Stimulated activated CD4-positive, alpha-beta T cell treated with anti-CD3 and anti-CD28 coated beads, Interleukin-2, amount 100 ng/mL, for 48 hours (primary cell): Measurements from ENCODE around the gene PARP6.
"Not testable (repeated sequence)": the region's sequence is repeated elsewhere in the genome, so short reads cannot be mapped to it uniquely, and the experiment has no call there.

Experiments
- DNase-seq, 2 donors: peaks; one replicate each; pipeline ENCODE4 v3.0.0-alpha.2; 2020

The PARP6 gene

GRCh38 chr15:72278737-72279136 is 6.4 kb upstream of the PARP6 start:
- DNase-seq: no peak

GRCh38 chr15:72276326-72276700 is 4.0 kb upstream of the PARP6 start:
- no peak for DNase-seq

- DNase-seq: not testable (repeated sequence)
Measured at GRCh38 chr15:72275635-72276325, 3.4 kb upstream of the PARP6 start.

- no peak for DNase-seq
Measured at GRCh38 chr15:72272997-72273352, 621 bp upstream of the PARP6 start.

GRCh38 chr15:72271895-72272212 is 500 bp downstream of the PARP6 start:
- DNase-seq: peak in 1 of 2 donors; percentile 7

- DNase-seq: no peak
Measured at GRCh38 chr15:72271221-72271620, 1.1 kb downstream of the PARP6 start.

- DNase-seq: no peak
Measured at GRCh38 chr15:72269739-72270138, 2.6 kb downstream of the PARP6 start.

GRCh38 chr15:72265031-72265430 is 7.3 kb downstream of the PARP6 start:
- no peak for DNase-seq

GRCh38 chr15:72252663-72253299 is 19.6 kb downstream of the PARP6 start:
- no peak for DNase-seq

GRCh38 chr15:72249142-72249810 is 23.1 kb downstream of the PARP6 start:
- DNase-seq: no peak

GRCh38 chr15:72248514-72248913 is 23.8 kb downstream of the PARP6 start:
- DNase-seq: no peak

GRCh38 chr15:72242775-72243370 is 29.5 kb downstream of the PARP6 start:
- no peak for DNase-seq

GRCh38 chr15:72239652-72240051 is 32.7 kb downstream of the PARP6 start:
- DNase-seq: no peak

GRCh38 chr15:72238586-72238985 is 33.8 kb downstream of the PARP6 start:
- DNase-seq: no peak

GRCh38 chr15:72237853-72238224 is 34.5 kb downstream of the PARP6 start:
- DNase-seq: no peak

- DNase-seq: peak; percentile 61 to 70
Measured at GRCh38 chr15:72237029-72237852, 35.1 kb downstream of the PARP6 start.

GRCh38 chr15:72236381-72237003 is 35.9 kb downstream of the PARP6 start:
- DNase-seq: no peak

GRCh38 chr15:72235298-72235697 is 37.1 kb downstream of the PARP6 start:
- no peak for DNase-seq

GRCh38 chr15:72233769-72234168 is 38.6 kb downstream of the PARP6 start:
- DNase-seq: no peak

GRCh38 chr15:72231833-72232478 is 40.4 kb downstream of the PARP6 start:
- peak in 1 of 2 donors; percentile 26 for DNase-seq

GRCh38 chr15:72231066-72231832 is 41.1 kb downstream of the PARP6 start, which contains the start of gene PKM:
Gene PKM, minus strand, starts transcription at chr15:72231190. Its CDS starts 12,093 bp downstream, at chr15:72219097.
- peak; percentile 98 for DNase-seq
